ENCODE data around the gene MAML2. TPM values are rescaled to one million over a fixed set of nuclear protein-coding genes. Genes with fewer than 3 reads are reported as not detected.

MAML2 gene
- total RNA-seq, 4 donors from 2014 or later, result 17.6 to 31.6 (median 25.8) TPM

DNA sequence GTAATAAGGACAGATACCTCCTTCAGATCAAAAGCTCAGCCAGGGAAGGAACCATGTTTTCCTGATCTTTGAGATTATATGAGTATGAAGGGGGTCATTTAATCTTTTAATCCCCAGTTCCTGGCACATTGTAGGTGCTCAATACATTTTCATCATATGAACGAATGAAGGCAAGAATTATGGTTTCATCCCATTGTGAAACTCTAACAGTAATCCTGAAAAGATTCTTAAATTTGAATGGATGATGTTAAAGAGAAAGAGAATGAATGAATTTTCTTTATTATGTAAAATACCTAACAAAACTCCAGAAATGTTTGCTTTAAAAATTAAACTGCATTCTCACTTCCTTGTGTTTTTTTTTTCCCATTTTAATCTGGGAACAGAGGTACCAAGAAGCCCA lies 256.9 kb downstream of the MAML2 start:
- intact Hi-C loops (cut with DNase I; ENCODE audit: low total_unique reads), result no loop called here
- DNase-seq (ENCODE audit: low spot score in 2 of 2), result no peak
- TF ChIP-seq, protein P1, sequence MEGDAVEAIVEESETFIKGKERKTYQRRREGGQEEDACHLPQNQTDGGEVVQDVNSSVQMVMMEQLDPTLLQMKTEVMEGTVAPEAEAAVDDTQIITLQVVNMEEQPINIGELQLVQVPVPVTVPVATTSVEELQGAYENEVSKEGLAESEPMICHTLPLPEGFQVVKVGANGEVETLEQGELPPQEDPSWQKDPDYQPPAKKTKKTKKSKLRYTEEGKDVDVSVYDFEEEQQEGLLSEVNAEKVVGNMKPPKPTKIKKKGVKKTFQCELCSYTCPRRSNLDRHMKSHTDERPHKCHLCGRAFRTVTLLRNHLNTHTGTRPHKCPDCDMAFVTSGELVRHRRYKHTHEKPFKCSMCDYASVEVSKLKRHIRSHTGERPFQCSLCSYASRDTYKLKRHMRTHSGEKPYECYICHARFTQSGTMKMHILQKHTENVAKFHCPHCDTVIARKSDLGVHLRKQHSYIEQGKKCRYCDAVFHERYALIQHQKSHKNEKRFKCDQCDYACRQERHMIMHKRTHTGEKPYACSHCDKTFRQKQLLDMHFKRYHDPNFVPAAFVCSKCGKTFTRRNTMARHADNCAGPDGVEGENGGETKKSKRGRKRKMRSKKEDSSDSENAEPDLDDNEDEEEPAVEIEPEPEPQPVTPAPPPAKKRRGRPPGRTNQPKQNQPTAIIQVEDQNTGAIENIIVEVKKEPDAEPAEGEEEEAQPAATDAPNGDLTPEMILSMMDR (IDR thresholded peaks at IDR 0.05), result no peak
- no peak for TF ChIP-seq POLR2A (IDR thresholded peaks at IDR 0.05)
- 89 to 95% methylated on average over 1 of the region's 1 CpG for WGBS, 2 donors
- no peak overlapping the region for H3K4me3 ChIP-seq (ENCODE audit: low read depth, poor library complexity, severe bottlenecking)

DNA sequence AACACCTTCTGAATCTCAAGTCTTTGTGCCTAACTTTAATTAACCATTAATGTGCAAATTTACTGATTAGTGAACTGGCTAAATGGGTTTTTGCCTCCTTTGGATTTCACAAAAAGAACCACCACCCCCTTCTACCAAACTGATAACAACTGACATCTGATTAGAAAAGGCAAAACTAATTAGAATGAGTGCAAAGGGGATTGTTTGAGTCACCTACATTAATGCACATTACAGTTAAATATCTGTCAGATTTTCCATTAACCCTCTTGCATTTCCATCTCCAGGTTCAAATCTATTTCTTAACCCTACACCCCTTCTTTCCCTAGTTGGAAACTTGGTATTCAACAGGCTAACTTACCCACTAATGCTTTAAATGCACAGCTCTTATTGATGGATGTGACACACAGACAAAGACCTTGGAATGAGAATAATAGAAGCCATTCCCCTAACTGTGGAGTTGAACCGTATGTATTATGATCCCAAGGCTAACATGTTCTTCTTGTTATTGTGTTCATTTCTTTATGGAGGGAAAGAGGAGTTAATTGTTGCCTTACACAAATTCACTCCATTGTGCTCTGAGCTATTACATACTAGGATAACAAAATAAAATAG lies 257.6 kb downstream of the MAML2 start:
- intact Hi-C loops (cut with DNase I; ENCODE audit: low total_unique reads), result no loop called here
- no peak overlapping the region for H3K4me3 ChIP-seq (ENCODE audit: low read depth, poor library complexity, severe bottlenecking)
- TF ChIP-seq POLR2A (IDR thresholded peaks at IDR 0.05), result no peak
- TF ChIP-seq, protein P1 (IDR thresholded peaks at IDR 0.05), result no peak
- DNase-seq (ENCODE audit: low spot score in 2 of 2), result no peak
- WGBS, 2 donors, result 74 to 85% methylated on average over 1 of the region's 1 CpG

DNA sequence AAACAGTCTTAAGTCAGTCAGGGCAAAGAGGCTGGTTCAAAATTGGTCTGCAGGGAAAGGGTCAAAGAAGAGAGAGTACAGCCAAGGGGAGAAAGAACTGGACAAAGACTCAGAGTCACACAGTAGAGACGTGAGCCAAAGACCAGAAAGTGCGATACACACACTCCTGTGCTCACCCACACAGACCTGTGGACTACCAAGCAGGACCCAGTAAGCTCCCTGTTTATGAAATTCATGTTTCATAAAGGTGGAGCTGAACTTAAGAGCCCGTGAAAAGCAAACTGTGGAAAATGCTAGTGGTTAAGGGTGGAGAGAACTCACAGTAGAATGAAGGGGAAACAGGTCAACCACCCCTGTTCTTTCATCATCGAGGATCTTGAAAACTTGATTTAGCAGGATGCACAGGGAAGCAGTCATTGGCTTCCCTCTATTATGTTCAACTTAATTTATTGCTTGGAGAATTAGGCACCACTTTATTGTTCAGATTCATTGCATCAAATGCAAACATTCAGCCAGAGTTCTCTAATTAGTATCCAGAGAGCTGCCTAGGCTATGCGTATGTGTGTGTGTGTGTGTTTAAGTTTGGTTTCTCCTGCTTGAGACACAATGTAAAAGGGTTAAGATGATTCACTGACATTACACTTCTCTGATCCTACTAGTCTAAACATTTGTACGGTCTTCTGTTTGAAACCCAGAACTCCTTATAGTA lies 258.2 kb downstream of the MAML2 start:
- WGBS, 2 donors, result 44 to 73% methylated on average over 6 of the region's 6 CpGs
- H3K4me3 ChIP-seq (ENCODE audit: low read depth, poor library complexity, severe bottlenecking), result no peak overlapping the region
- intact Hi-C loops (cut with DNase I; ENCODE audit: low total_unique reads), result no loop called here
- no peak for DNase-seq (ENCODE audit: low spot score in 2 of 2)
- no peak for TF ChIP-seq POLR2A (IDR thresholded peaks at IDR 0.05)
- TF ChIP-seq, protein P1 (IDR thresholded peaks at IDR 0.05), result no peak

DNA sequence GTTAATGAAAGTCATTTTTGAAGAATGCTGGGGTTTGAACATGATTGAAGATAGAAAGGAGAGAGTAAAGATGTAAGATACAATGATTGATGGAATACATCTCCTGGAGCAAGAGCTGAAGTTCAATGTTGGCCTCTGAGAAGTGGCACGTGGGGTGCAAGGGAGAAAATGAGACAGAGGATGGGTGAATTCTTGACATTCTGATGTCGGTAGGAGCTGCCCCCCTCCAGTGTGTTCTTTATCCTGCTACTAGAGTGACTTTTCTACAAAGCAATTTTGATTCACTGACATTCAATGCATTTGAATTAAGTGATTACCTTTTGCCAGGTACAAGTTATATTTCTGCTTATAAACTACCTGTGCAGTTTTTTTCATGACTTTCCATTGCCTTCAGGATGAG lies 260.1 kb downstream of the MAML2 start:
- no peak overlapping the region for H3K4me3 ChIP-seq (ENCODE audit: low read depth, poor library complexity, severe bottlenecking)
- no peak for DNase-seq (ENCODE audit: low spot score in 2 of 2)
- TF ChIP-seq POLR2A (IDR thresholded peaks at IDR 0.05), result no peak
- TF ChIP-seq, protein P1 (IDR thresholded peaks at IDR 0.05), result no peak
- intact Hi-C loops (cut with DNase I; ENCODE audit: low total_unique reads), result no loop called here
- 90 to 98% methylated on average over 2 of the region's 2 CpGs for WGBS, 2 donors

DNA sequence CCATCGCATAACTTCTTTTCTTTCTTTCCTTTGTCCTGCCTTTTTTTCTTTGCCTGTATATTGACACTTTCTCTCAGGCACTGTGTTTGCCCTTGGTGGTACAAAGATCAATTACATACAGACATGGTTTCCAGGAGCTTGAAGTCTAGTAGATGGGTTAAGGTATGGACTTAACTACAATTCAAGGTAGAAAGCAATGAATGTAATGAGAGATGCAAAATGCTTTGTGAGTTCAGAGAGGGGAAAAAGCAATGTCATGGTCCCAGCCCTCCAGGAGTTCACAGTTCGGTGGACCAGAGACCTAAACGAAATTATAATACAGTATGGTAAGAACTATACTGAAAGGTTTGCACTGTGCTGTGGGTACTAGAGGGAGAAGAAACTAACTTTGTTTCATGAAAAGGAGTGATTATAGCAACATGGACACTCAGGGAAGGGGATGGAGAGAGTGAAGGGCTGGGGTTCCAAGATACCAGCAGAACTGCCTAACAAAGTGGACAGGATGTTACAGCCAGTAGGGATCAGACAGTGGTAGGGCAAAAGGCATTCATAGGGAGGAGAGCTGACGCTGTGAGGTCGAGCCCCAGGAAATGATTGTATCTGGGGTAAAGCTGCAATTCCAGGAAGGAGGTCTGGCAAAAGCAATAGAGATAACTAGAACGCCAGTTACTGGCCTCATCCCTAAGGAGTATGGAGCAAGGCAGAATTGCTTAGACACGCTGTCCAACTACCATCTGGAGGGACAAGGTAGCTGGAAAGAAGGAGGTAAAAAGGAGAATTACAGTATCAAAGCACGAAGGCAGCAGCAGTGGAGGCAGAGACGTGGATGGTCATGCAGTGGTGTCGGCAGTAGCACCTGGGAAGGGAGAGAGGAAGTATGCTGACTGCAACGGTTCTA lies 260.7 kb downstream of the MAML2 start:
- intact Hi-C loops (cut with DNase I; ENCODE audit: low total_unique reads), result no loop called here
- no peak for DNase-seq (ENCODE audit: low spot score in 2 of 2)
- WGBS, 2 donors, result 88 to 90% methylated on average over 11 of the region's 11 CpGs
- TF ChIP-seq POLR2A (IDR thresholded peaks at IDR 0.05), result no peak
- TF ChIP-seq, protein P1 (IDR thresholded peaks at IDR 0.05), result no peak
- no peak overlapping the region for H3K4me3 ChIP-seq (ENCODE audit: low read depth, poor library complexity, severe bottlenecking)
